ENCODE measurements around the gene TROAP.
"Not testable (repeated sequence)": the region's sequence is repeated elsewhere in the genome, so short reads cannot be mapped to it uniquely, and the experiment has no call there.

Gene TROAP

DNA sequence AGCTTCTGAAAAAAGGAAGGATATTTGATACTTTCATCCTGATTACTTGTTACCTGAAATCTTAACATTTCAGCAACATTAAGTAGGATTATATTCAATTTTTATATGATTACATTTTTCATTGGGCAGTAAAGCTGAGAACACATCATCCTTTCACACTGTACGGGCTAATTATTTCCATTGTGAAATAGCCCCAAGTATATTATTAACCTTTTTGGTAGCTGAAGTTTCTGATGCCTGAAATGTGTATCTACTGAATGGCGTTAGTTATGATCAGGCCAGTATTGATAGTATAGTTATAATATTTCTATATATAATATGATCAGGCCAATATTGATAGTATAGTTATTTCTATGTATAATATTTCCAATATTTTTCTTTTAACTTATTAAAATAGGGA is 54.3 kb downstream of the TROAP start:
- no peak overlapping the region for H3K27ac Mint-ChIP-seq
- no peaks in the 10 kb centered on the region for H3K9me3 Mint-ChIP-seq (ENCODE audit: low read depth)
- H3K27me3 Mint-ChIP-seq = no peaks in the 10 kb centered on the region
- H3K4me3 Mint-ChIP-seq = no peak overlapping the region
- peaks cover 2% of the 10 kb centered on the region for H3K36me3 Mint-ChIP-seq
- peaks cover 2% of the 10 kb centered on the region for H3K4me1 Mint-ChIP-seq (ENCODE audit: low read depth)

DNA sequence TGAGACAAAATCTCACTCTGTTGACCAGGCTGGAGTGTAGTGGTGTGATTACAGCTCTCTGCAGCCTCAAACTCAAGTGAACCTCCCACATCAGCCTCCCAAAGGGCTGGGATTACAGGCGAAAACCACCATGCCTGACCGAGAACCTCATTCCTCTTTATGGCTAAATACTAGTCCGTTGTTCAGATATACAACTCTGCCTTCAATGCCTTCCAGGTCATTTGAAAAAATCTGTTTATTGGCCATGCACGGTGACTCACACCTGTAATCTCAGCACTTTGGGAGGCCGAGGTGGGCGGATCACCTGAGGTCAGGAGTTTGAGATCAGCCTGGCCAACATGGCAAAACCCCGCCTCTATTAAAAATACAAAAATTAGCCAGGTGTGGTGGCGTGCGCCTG is 57.1 kb downstream of the TROAP start:
- not testable (repeated sequence) for H3K4me3 Mint-ChIP-seq; H3K27ac Mint-ChIP-seq; H3K4me1 Mint-ChIP-seq (ENCODE audit: low read depth); H3K9me3 Mint-ChIP-seq (ENCODE audit: low read depth); H3K36me3 Mint-ChIP-seq; H3K27me3 Mint-ChIP-seq
